ENCODE results near the gene MTM1. TPM values are rescaled to one million over a fixed set of nuclear protein-coding genes. Genes with fewer than 3 reads are reported as not detected.

MTM1 gene
- total and polyA plus RNA-seq, 2 experiments from 2014 or later: 3.2 to 8.7 TPM

Other genes starting within 250 kb of the MTM1 start
- gene MAMLD1, start 205.3 kb upstream of the MTM1 start, total RNA-seq (2014; rRNA removed; shearing (Covaris generic)): 0.19 and 0.21 TPM in 2 replicates
- 0.12 and 0.13 TPM in 2 replicates for gene MAMLD1, start 205.3 kb upstream of the MTM1 start, polyA plus RNA-seq (2016; fragmentation: Nextera tagmentation; extraction: Ambion mirVana)
- gene MTMR1, start 124.8 kb downstream of the MTM1 start, total RNA-seq (2014; rRNA removed; shearing (Covaris generic)): 18.3 and 19.1 TPM in 2 replicates
- gene MTMR1, start 124.8 kb downstream of the MTM1 start, polyA plus RNA-seq (2016; fragmentation: Nextera tagmentation; extraction: Ambion mirVana): 4.5 and 5.6 TPM in 2 replicates